IgD-negative memory B cell (primary cell): ENCODE measurements around the gene ZCCHC14. TPM values are rescaled to one million over a fixed set of nuclear protein-coding genes. Genes with fewer than 3 reads are reported as not detected.

Experiments used
- H3K27ac Mint-ChIP-seq, 3 donors: one replicate each; pipeline ENCODE4 v1.8.0; 2020 to 2022; ENCODE audit warnings: mild to moderate bottlenecking in 3 of 3, mixed read lengths in 3 of 3, moderate library complexity in 1 of 3
- H3K27me3 Mint-ChIP-seq: one replicate; pipeline ENCODE4 v1.8.0; 2021; ENCODE audit warnings: mixed read lengths
- H3K36me3 Mint-ChIP-seq: one replicate; pipeline ENCODE4 v1.8.0; 2020; ENCODE audit warnings: mild to moderate bottlenecking, mixed read lengths
- H3K4me1 Mint-ChIP-seq, 3 donors: one replicate each; pipeline ENCODE4 v1.8.0; 2020 to 2022; ENCODE audit warnings: mixed read lengths in 3 of 3, mild to moderate bottlenecking in 1 of 3
- H3K4me3 Mint-ChIP-seq, 4 donors: one replicate each; pipeline ENCODE4 v1.8.0; 2020 to 2022; ENCODE audit warnings: mild to moderate bottlenecking in 4 of 4, mixed read lengths in 4 of 4, moderate library complexity in 3 of 4
- H3K9me3 Mint-ChIP-seq, 3 donors: one replicate each; pipeline ENCODE4 v1.8.0; 2020 to 2021; ENCODE audit warnings: mixed read lengths in 3 of 3, mild to moderate bottlenecking in 1 of 3
- polyA plus RNA-seq: library from polyadenylated mRNA; unstranded; fragments of 300-500 nt; fragmentation: Illumina TruSeq; gene quantifications from one replicate; pipeline ENCODE4 v1.2.3, GENCODE V29; 2021

The ZCCHC14 gene
- polyA plus RNA-seq, 1 donor from 2014 or later = 0.53 TPM

- peaks cover 6% of the 10 kb centered on the region for H3K36me3 Mint-ChIP-seq
- no peak overlapping the region for H3K27ac Mint-ChIP-seq
- peaks cover 0 to 4% (median 0%) of the 10 kb centered on the region in 3 donors for H3K4me1 Mint-ChIP-seq
- peaks cover 8% of the 10 kb centered on the region for H3K27me3 Mint-ChIP-seq
- H3K9me3 Mint-ChIP-seq = no peaks in the 10 kb centered on the region
- no peak overlapping the region for H3K4me3 Mint-ChIP-seq
These were observed 57.2 kb downstream of the ZCCHC14 start for GRCh38 chr16:87435372-87436224.

- H3K36me3 Mint-ChIP-seq = peaks cover 6% of the 10 kb centered on the region
- no peak overlapping the region for H3K4me3 Mint-ChIP-seq
- peaks cover 8% of the 10 kb centered on the region for H3K27me3 Mint-ChIP-seq
- H3K9me3 Mint-ChIP-seq = no peaks in the 10 kb centered on the region
- H3K4me1 Mint-ChIP-seq = peaks cover 0 to 4% (median 0%) of the 10 kb centered on the region in 3 donors
- no peak overlapping the region for H3K27ac Mint-ChIP-seq
These were observed 58.6 kb downstream of the ZCCHC14 start for GRCh38 chr16:87434146-87434667.

GRCh38 chr16:87432330-87432915 is 60.4 kb downstream of the ZCCHC14 start:
- Mint-ChIP-seq H3K27ac (no peak overlapping the region), H3K4me1 (peaks cover 0 to 4% (median 0%) of the 10 kb centered on the region in 3 donors), H3K9me3 (no peaks in the 10 kb centered on the region), H3K27me3 (peaks cover 8% of the 10 kb centered on the region), H3K4me3 (no peak overlapping the region), H3K36me3 (peaks cover 6% of the 10 kb centered on the region)

GRCh38 chr16:87431926-87432325 is 60.9 kb downstream of the ZCCHC14 start:
- Mint-ChIP-seq H3K9me3 (no peaks in the 10 kb centered on the region), H3K4me3 (no peak overlapping the region), H3K36me3 (peaks cover 6% of the 10 kb centered on the region), H3K27me3 (peaks cover 8% of the 10 kb centered on the region), H3K27ac (no peak overlapping the region), H3K4me1 (peaks cover 0 to 4% (median 0%) of the 10 kb centered on the region in 3 donors)

- Mint-ChIP-seq H3K4me1 (no peaks in the 10 kb centered on the region), H3K27me3 (no peaks in the 10 kb centered on the region), H3K9me3 (no peaks in the 10 kb centered on the region), H3K27ac (peak overlapping the region in 1 of 3 donors; percentile 6), H3K36me3 (peaks cover 4% of the 10 kb centered on the region), H3K4me3 (no peak overlapping the region)
These were observed 66.2 kb downstream of the ZCCHC14 start for GRCh38 chr16:87426423-87427215.

GRCh38 chr16:87425941-87426340 is 66.9 kb downstream of the ZCCHC14 start:
- Mint-ChIP-seq H3K4me1 (no peaks in the 10 kb centered on the region), H3K27ac (no peak overlapping the region), H3K27me3 (no peaks in the 10 kb centered on the region), H3K36me3 (peaks cover 2% of the 10 kb centered on the region), H3K9me3 (no peaks in the 10 kb centered on the region), H3K4me3 (no peak overlapping the region)

- Mint-ChIP-seq H3K9me3 (no peaks in the 10 kb centered on the region), H3K36me3 (peaks cover 2% of the 10 kb centered on the region), H3K27me3 (no peaks in the 10 kb centered on the region), H3K27ac (peak overlapping the region in 1 of 3 donors; percentile 74), H3K4me3 (no peak overlapping the region), H3K4me1 (no peaks in the 10 kb centered on the region)
These were observed 68.6 kb downstream of the ZCCHC14 start for GRCh38 chr16:87424266-87424665.

- H3K4me1 Mint-ChIP-seq = no peaks in the 10 kb centered on the region
- H3K9me3 Mint-ChIP-seq = no peaks in the 10 kb centered on the region
- no peaks in the 10 kb centered on the region for H3K27me3 Mint-ChIP-seq
- H3K36me3 Mint-ChIP-seq = peaks cover 2% of the 10 kb centered on the region
- H3K27ac Mint-ChIP-seq = no peak overlapping the region
- H3K4me3 Mint-ChIP-seq = no peak overlapping the region
These were observed 69.4 kb downstream of the ZCCHC14 start for GRCh38 chr16:87423429-87423828.

- no peak overlapping the region for H3K27ac Mint-ChIP-seq
- H3K4me3 Mint-ChIP-seq = peak overlapping the region in 1 of 4 donors; percentile 21
These were observed 70.7 kb downstream of the ZCCHC14 start for GRCh38 chr16:87422106-87422505.

GRCh38 chr16:87421003-87421912 is 71.6 kb downstream of the ZCCHC14 start:
- H3K27ac Mint-ChIP-seq = no peak overlapping the region

More at GRCh38 chr16:87422106-87422505, 70.7 kb downstream of the ZCCHC14 start:
- H3K27me3 Mint-ChIP-seq = no peaks in the 10 kb centered on the region
- H3K36me3 Mint-ChIP-seq = peaks cover 2% of the 10 kb centered on the region
- H3K9me3 Mint-ChIP-seq = no peaks in the 10 kb centered on the region
- no peaks in the 10 kb centered on the region for H3K4me1 Mint-ChIP-seq

GRCh38 chr16:87420026-87421002 is 72.5 kb downstream of the ZCCHC14 start:
- no peak overlapping the region for H3K27ac Mint-ChIP-seq
- peaks cover under 1% of the 10 kb centered on the region for H3K27me3 Mint-ChIP-seq
- H3K9me3 Mint-ChIP-seq = no peaks in the 10 kb centered on the region
- no peak overlapping the region for H3K4me3 Mint-ChIP-seq
- peaks cover 2% of the 10 kb centered on the region for H3K36me3 Mint-ChIP-seq
- no peaks in the 10 kb centered on the region for H3K4me1 Mint-ChIP-seq

More at GRCh38 chr16:87421003-87421912, 71.6 kb downstream of the ZCCHC14 start:
- peaks cover 2% of the 10 kb centered on the region for H3K36me3 Mint-ChIP-seq
- H3K4me3 Mint-ChIP-seq = no peak overlapping the region
- H3K27me3 Mint-ChIP-seq = no peaks in the 10 kb centered on the region
- H3K9me3 Mint-ChIP-seq = no peaks in the 10 kb centered on the region
- H3K4me1 Mint-ChIP-seq = no peaks in the 10 kb centered on the region

- Mint-ChIP-seq H3K4me1 (peaks cover 0 to 2% (median 0%) of the 10 kb centered on the region in 3 donors), H3K9me3 (no peaks in the 10 kb centered on the region), H3K36me3 (peaks cover 3% of the 10 kb centered on the region), H3K4me3 (no peak overlapping the region), H3K27ac (no peak overlapping the region), H3K27me3 (peaks cover 2% of the 10 kb centered on the region)
These were observed 74.2 kb downstream of the ZCCHC14 start for GRCh38 chr16:87418644-87419043.

- peak overlapping the region in 1 of 3 donors; percentile 40 for H3K27ac Mint-ChIP-seq
- H3K27me3 Mint-ChIP-seq = peaks cover 2% of the 10 kb centered on the region
- peaks cover 0 to 2% (median 0%) of the 10 kb centered on the region in 3 donors for H3K4me1 Mint-ChIP-seq
- peaks cover 3% of the 10 kb centered on the region for H3K36me3 Mint-ChIP-seq
- H3K9me3 Mint-ChIP-seq = no peaks in the 10 kb centered on the region
- no peak overlapping the region for H3K4me3 Mint-ChIP-seq
These were observed 74.6 kb downstream of the ZCCHC14 start for GRCh38 chr16:87418216-87418615.
